WI38 (cell line): Measurements from ENCODE around the gene TSHZ3.

Experiments
- H3K4me3 ChIP-seq: 2 replicates; pipeline ENCODE4 v1.5.1; 2011; ENCODE audit warnings: low read depth, mild to moderate bottlenecking, control low read depth, low read length
- TF ChIP-seq, protein P1 (sequence below): IDR thresholded peaks from 2 replicates; pipeline ENCODE4 v1.5.1; 2012; ENCODE audit warnings: low read depth, mild to moderate bottlenecking, control low read depth, low read length

The TSHZ3 gene

DNA sequence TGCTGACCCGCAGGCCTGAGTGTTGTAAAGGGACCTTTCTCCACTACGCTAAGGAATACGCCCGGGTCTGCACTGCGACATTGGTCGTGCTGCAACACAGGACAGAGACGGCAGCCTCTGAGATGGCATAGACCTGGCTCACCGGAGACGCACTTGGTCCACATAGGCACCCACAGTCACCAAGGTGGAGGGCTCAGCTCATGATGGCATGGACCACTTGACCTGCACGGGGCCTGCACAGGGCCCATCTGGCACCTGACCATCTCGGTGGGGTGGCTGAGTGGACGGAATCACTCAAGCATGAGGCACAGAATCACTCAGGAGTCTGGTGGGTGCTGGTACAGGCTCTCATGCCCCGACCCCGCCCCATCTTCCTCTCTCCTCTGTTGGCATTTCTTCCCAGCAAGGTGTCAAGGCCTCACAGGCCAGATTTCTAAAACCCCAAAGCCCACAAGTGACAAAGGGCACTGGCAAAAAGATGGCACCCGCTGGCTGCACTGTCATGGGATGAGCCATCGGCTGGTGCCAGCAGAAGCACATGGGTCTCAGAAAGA lies 45.9 kb downstream of the TSHZ3 start:
- H3K4me3 ChIP-seq: no peak overlapping the region
- TF ChIP-seq, protein P1, sequence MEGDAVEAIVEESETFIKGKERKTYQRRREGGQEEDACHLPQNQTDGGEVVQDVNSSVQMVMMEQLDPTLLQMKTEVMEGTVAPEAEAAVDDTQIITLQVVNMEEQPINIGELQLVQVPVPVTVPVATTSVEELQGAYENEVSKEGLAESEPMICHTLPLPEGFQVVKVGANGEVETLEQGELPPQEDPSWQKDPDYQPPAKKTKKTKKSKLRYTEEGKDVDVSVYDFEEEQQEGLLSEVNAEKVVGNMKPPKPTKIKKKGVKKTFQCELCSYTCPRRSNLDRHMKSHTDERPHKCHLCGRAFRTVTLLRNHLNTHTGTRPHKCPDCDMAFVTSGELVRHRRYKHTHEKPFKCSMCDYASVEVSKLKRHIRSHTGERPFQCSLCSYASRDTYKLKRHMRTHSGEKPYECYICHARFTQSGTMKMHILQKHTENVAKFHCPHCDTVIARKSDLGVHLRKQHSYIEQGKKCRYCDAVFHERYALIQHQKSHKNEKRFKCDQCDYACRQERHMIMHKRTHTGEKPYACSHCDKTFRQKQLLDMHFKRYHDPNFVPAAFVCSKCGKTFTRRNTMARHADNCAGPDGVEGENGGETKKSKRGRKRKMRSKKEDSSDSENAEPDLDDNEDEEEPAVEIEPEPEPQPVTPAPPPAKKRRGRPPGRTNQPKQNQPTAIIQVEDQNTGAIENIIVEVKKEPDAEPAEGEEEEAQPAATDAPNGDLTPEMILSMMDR: no peak

DNA sequence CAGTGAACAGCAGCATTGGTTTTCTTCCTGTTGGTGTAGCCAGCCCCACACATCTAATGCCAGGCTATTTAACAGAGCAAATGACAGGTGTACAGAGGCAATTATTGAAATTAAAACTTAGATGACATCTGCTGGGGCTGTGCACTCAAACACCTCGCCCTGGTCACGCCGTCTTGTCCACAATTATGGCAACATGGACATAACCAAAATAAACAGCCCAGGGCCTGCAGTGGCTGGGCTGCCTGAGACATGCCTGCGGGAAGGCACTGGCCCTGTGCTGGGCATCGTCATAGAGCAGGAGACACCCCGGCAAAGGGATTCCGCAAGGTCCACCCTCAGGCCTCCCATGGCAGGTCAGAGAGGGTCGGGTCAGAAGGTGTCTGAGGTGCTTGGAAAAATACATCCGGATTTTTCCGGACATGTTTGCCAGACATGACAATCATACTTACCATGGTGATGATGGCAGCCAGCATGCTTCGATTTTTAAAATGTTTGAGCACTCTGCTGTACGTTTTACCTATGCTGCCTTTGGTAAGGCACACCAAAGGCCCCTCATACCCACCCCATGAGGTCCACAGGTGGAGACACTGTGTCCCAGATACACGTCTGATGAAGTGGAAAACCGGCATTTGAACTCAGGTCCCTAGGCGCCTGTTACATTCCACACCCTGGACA lies 47.8 kb downstream of the TSHZ3 start:
- no peak overlapping the region for H3K4me3 ChIP-seq
- TF ChIP-seq, protein P1: no peak

DNA sequence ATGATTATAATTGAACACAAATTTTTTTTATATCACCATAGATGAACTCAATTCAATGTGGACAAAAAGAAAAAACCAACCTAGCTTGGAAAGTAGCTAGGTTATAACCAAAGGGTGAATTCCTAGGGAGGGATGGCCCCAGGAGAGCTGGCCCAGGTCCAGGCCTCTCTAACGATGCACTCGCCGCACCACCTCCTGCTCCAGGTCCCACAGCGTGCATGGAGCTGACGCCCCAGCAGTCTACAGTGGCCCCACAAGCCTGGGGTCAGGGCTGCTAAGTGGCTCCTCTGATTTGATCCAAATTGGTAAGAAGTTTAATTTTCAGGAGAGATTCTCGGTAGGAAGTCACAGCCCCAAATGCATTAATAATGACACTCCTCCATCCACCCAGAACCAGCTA lies 48.8 kb downstream of the TSHZ3 start:
- no peak overlapping the region for H3K4me3 ChIP-seq
- TF ChIP-seq, protein P1: no peak

DNA sequence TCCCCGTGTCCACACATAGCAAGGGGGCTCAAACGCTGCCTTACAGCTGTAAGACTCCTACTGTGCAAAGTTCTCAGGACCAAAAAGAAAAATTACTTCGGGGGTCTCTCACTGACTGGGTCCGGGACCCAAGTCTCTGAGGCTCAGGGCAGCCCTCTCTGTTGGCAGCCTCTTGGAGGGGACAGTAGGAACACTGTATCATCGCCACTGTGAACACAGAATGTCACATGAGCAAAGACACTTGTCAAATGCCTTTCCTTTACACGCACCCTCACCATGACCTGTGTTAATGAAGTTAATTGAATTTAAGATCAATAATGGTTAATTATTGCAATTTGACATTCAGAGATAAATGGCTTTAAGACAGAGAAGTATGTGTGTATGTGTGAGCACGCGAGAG lies 49.6 kb downstream of the TSHZ3 start:
- no peak overlapping the region for H3K4me3 ChIP-seq
- TF ChIP-seq, protein P1: no peak

DNA sequence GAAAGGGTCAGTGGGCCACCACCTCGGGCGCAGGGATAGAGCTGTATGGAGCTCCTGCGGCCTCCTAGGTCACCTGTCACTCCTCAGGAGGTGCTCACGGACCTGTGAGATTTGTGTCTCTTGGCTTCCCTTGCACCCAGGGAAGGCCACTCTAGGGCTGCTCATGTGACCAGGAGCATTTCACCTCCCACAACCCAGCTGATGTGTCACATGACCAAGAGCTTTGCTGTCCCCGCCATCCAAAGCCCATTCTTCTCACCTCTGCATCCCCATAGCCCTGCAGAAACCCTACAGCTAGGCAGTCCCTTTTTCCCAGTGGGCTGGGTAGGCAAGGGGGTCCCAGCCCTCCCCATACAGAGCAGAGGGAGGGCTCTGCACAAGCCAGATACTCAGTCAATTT lies 51.2 kb downstream of the TSHZ3 start:
- TF ChIP-seq, protein P1: no peak
- no peak overlapping the region for H3K4me3 ChIP-seq

DNA sequence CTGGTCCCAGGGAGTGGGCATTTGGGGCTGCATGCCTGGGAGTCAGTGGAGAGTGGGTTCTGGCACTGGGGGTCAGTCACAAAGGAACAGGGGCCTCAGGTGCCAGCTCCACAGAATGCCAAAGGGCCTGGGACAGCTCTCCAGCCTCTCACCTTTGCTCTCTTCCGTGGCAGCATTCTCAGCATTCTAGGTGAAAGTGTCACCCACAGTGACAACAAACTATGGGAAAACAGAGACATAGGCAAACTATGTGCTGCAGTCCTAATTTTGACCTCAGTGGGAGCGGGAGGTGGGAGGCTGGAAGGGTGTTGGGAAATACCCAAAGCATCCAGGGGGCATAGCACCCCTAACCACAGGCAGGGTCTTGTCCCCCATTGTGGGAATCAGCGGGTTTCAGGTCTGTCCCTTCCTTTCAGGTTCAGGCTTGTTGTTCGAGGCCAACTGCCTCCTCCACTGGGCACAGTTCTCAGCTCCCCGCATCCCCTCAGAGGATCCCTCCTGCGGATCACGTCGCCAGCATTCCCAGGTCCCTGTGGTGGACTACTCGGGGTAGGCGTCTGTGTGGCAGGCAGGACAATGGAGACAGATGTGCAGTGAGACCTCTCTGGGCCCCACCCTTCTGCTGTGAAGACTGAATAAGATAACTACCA lies 52.4 kb downstream of the TSHZ3 start:
- TF ChIP-seq, protein P1: no peak
- no peak overlapping the region for H3K4me3 ChIP-seq

DNA sequence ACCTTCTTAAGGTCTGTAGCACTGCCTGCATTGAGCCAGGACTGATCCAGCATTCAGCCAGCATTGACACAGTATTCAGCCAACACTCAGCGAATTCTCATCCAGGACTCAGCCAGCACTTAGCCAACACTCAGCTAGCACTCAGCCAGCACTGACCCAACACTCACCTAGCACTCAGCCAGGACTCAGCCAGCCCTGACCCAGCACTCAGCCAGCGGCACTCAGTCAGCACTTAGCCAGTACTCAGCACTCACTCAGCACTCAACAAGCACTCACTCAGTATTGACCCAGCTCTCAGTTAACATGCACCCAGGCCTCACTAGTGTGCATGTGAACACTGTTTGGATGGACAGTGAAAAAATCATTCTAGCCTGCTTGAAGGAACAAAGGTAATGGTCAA lies 55.0 kb downstream of the TSHZ3 start:
- H3K4me3 ChIP-seq: no peak overlapping the region
- TF ChIP-seq, protein P1: no peak
